NCI-H1092 treated with DMSO at 0.1 percent for 48 hours (cell line): Measurements from ENCODE around the gene KRTAP25-1.

Experiments used
- DNase-seq: peaks from one replicate; lab custom pipeline; 2025; lab: John Stamatoyannopoulos, UW

The KRTAP25-1 gene

DNA sequence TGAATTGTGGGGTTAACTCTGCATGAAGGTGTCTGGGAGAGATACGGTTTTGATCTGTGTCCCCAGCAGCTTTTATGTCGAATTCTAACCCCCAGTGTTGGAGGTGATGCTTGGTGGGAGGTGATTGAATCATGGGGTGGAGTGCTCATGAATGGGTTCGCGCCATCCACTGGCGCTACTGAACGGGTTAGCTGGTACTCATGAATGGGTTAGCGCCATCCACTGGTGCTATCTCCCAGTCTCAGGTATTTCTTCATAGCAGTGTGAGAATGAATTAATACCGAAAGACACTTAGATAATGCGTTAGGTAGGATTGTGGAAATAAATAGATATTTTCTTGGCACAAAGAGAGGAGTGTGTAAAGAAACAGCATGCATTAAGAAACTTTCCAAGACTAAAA, 40.5 kb downstream of the KRTAP25-1 start:
- no peak for DNase-seq

GRCh38 chr21:30245061-30245460, 44.3 kb downstream of the KRTAP25-1 start:
- no peak for DNase-seq

DNA sequence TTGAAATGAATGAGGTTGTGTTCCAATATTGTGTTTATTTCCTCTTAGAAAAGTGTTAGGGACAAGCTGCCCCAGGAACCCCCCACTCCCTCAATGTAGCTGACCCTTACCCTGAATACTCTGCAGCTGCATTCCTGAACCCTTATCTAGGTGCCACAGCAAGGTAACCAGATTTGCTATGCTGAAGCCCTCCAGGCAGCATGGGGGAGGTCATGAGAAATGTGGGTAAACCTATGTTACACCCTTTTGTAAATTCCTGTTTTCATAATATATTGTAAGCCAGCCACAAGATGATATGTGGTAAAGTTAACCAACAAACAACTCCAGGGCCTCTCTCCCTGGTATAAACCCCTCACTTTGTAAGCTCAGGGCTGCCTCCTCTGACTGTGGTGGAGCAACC, 45.6 kb downstream of the KRTAP25-1 start:
- no peak for DNase-seq

DNA sequence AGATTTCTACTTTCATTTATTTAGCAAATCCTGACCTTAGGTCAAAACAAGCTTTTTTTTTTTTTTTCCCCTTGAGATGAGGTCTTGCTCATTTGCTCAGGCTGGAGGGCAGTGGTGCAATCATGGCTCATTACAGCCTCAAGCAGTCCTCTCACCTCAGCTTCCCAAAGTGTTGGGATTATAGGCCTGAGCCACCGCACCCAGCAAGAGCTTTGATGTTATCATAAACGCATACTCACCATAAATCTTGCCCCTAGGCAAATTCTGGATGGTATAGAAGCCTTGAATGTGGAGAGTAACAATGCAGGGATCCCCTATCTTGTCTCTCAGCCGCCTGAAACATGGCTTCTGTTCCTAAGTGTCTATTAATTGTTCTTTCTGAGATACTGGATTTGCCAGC, 48.7 kb downstream of the KRTAP25-1 start:
- no peak for DNase-seq
